ENCODE results near the gene BHMT. TPM values are rescaled to one million over a fixed set of nuclear protein-coding genes. Genes with fewer than 3 reads are reported as not detected.

Gene BHMT
- total and polyA plus RNA-seq, 4 donors, result 27.7 to 197 (median 116) TPM

- DNase-seq (ENCODE audit: low spot score), result no peak
- Histone ChIP-seq H3K27me3 (ENCODE audit: control insufficient read depth in 4 of 4, insufficient read depth in 4 of 4, low read length in 3 of 4) (no peaks in the 10 kb centered on the region), H3K9ac (ENCODE audit: low read depth in 1 of 2, low read length in 2 of 2) (no peak overlapping the region), H3K4me3 (ENCODE audit: low read depth in 1 of 3, low read length in 3 of 3) (no peak overlapping the region), H3K27ac (ENCODE audit: low read depth in 1 of 2, low read length in 2 of 2) (no peak overlapping the region), H3K36me3 (ENCODE audit: control insufficient read depth in 4 of 4, insufficient read depth in 3 of 4, low read depth in 1 of 4, low read length in 3 of 4) (no peaks in the 10 kb centered on the region), H3K4me1 (ENCODE audit: control insufficient read depth in 4 of 4, insufficient read depth in 4 of 4, low read length in 3 of 4) (no peaks in the 10 kb centered on the region), H3K9me3 (ENCODE audit: control insufficient read depth in 4 of 4, low read length in 3 of 4) (no peaks in the 10 kb centered on the region)
- no peak for TF ChIP-seq JUND (IDR thresholded peaks at IDR 0.05)
- TF ChIP-seq HNF4G (IDR thresholded peaks at IDR 0.05), result no peak
- no peak for TF ChIP-seq REST (IDR thresholded peaks at IDR 0.05)
- no peak for TF ChIP-seq FOXA2 (IDR thresholded peaks at IDR 0.05)
- TF ChIP-seq YY1 (IDR thresholded peaks at IDR 0.05), result no peak
- no peak for TF ChIP-seq GABPA (IDR thresholded peaks at IDR 0.05 in 1 of 2, conservative IDR thresholded peaks at IDR 0.05 in 1 of 2)
These were observed 35.5 kb downstream of the BHMT start for GRCh38 chr5:79147076-79147475.

DNA sequence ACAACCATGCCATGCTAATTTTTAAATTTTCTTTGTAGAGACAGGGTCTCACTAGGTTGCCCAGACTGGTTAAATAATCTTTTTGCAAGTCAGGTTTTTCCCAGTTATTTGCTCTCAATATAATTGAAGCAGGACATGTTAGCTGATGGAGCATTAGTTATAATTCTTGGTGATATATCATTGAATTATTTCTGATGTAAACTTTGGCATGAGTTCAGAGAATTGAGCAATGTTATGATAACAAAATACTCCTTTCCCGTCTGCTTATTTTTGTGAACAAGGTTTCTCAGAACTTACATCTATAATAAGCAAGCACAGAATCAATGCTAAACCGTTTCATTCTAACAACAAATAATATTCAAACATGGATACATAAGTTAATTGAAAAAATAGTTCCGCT is 37.8 kb downstream of the BHMT start:
- Histone ChIP-seq H3K4me3 (ENCODE audit: low read depth in 1 of 3, low read length in 3 of 3) (no peak overlapping the region), H3K36me3 (ENCODE audit: control insufficient read depth in 4 of 4, insufficient read depth in 3 of 4, low read depth in 1 of 4, low read length in 3 of 4) (no peaks in the 10 kb centered on the region), H3K9ac (ENCODE audit: low read depth in 1 of 2, low read length in 2 of 2) (no peak overlapping the region), H3K27me3 (ENCODE audit: control insufficient read depth in 4 of 4, insufficient read depth in 4 of 4, low read length in 3 of 4) (no peaks in the 10 kb centered on the region), H3K9me3 (ENCODE audit: control insufficient read depth in 4 of 4, low read length in 3 of 4) (no peaks in the 10 kb centered on the region), H3K4me1 (ENCODE audit: control insufficient read depth in 4 of 4, insufficient read depth in 4 of 4, low read length in 3 of 4) (no peaks in the 10 kb centered on the region), H3K27ac (ENCODE audit: low read depth in 1 of 2, low read length in 2 of 2) (no peak overlapping the region)
- TF ChIP-seq SP1 (IDR thresholded peaks at IDR 0.05), result no peak
- TF ChIP-seq, protein P1, sequence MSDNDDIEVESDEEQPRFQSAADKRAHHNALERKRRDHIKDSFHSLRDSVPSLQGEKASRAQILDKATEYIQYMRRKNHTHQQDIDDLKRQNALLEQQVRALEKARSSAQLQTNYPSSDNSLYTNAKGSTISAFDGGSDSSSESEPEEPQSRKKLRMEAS (IDR thresholded peaks at IDR 0.05), result no peak
- TF ChIP-seq REST (IDR thresholded peaks at IDR 0.05), result no peak
- no peak for TF ChIP-seq TAF1 (conservative IDR thresholded peaks at IDR 0.05)
- TF ChIP-seq, protein P2, sequence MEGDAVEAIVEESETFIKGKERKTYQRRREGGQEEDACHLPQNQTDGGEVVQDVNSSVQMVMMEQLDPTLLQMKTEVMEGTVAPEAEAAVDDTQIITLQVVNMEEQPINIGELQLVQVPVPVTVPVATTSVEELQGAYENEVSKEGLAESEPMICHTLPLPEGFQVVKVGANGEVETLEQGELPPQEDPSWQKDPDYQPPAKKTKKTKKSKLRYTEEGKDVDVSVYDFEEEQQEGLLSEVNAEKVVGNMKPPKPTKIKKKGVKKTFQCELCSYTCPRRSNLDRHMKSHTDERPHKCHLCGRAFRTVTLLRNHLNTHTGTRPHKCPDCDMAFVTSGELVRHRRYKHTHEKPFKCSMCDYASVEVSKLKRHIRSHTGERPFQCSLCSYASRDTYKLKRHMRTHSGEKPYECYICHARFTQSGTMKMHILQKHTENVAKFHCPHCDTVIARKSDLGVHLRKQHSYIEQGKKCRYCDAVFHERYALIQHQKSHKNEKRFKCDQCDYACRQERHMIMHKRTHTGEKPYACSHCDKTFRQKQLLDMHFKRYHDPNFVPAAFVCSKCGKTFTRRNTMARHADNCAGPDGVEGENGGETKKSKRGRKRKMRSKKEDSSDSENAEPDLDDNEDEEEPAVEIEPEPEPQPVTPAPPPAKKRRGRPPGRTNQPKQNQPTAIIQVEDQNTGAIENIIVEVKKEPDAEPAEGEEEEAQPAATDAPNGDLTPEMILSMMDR (IDR thresholded peaks at IDR 0.05; ENCODE audit: low read depth, low read length, missing input control), result no peak
- no peak for TF ChIP-seq FOXA1 (IDR thresholded peaks at IDR 0.05)
- TF ChIP-seq EGR1 (IDR thresholded peaks at IDR 0.05; ENCODE audit: low read depth in 2 of 2), result no peak
- no peak for TF ChIP-seq NR2F2 (IDR thresholded peaks at IDR 0.05)
- no peak for TF ChIP-seq HNF4G (IDR thresholded peaks at IDR 0.05)
- no peak for TF ChIP-seq YY1 (IDR thresholded peaks at IDR 0.05)
- DNase-seq (ENCODE audit: low spot score), result no peak
- WGBS, result 76% methylated on average over 3 of the region's 3 CpGs
